Upper lobe of left lung (tissue), 4 donors: ENCODE results near the gene ZNF574.

Source experiments
- EP300 ChIP-seq, 4 donors: sonication (generic); formaldehyde crosslinking; IDR thresholded peaks; one replicate each; pipeline ENCODE4 v1.5.1; 2017; ENCODE audit warnings: antibody characterized with exemption in 4 of 4, control low read depth in 2 of 4
- POLR2A ChIP-seq, 4 donors: fragments of 450-650 bp; IDR thresholded peaks; one replicate each; pipeline ENCODE4 v1.5.1; 2016 to 2017; ENCODE audit warnings: antibody characterized with exemption in 4 of 4, mild to moderate bottlenecking in 2 of 4

- TF ChIP-seq EP300 (IDR thresholded peaks at IDR 0.05), result no peak
- no peak for TF ChIP-seq POLR2A (IDR thresholded peaks at IDR 0.05)
Observed at GRCh38 chr19:42054205-42054604, 21.8 kb upstream of the ZNF574 start.
